Measurements from ENCODE around the gene RASGRP2.

RASGRP2 gene

GRCh38 chr11:64770120-64770519 is 26.2 kb upstream of the RASGRP2 start:
- no peak for DNase-seq (ENCODE audit: low spot score)

- no peak for DNase-seq (ENCODE audit: low spot score)
Measured at GRCh38 chr11:64769283-64769682, 25.3 kb upstream of the RASGRP2 start.

- DNase-seq (ENCODE audit: low spot score) = no peak
Measured at GRCh38 chr11:64768300-64768694, 24.4 kb upstream of the RASGRP2 start.

GRCh38 chr11:64767344-64768299 is 23.7 kb upstream of the RASGRP2 start:
- DNase-seq (ENCODE audit: low spot score) = peak; percentile 48

- no peak for DNase-seq (ENCODE audit: low spot score)
Measured at GRCh38 chr11:64766881-64767280, 22.9 kb upstream of the RASGRP2 start.

- no peak for DNase-seq (ENCODE audit: low spot score)
Measured at GRCh38 chr11:64765851-64766665, 22.1 kb upstream of the RASGRP2 start.

- no peak for DNase-seq (ENCODE audit: low spot score)
Measured at GRCh38 chr11:64765291-64765850, 21.4 kb upstream of the RASGRP2 start.

GRCh38 chr11:64764753-64765152 is 20.8 kb upstream of the RASGRP2 start:
- no peak for DNase-seq (ENCODE audit: low spot score)

- no peak for DNase-seq (ENCODE audit: low spot score)
Measured at GRCh38 chr11:64764040-64764611, 20.2 kb upstream of the RASGRP2 start.

GRCh38 chr11:64763526-64764039 is 19.6 kb upstream of the RASGRP2 start:
- DNase-seq (ENCODE audit: low spot score) = no peak

- no peak for DNase-seq (ENCODE audit: low spot score)
Measured at GRCh38 chr11:64762674-64763525, 19.0 kb upstream of the RASGRP2 start.

GRCh38 chr11:64762277-64762673 is 18.3 kb upstream of the RASGRP2 start:
- DNase-seq (ENCODE audit: low spot score) = no peak

- DNase-seq (ENCODE audit: low spot score) = no peak
Measured at GRCh38 chr11:64760759-64761420, 16.9 kb upstream of the RASGRP2 start.

- DNase-seq (ENCODE audit: low spot score) = no peak
Measured at GRCh38 chr11:64759722-64760719, 16.1 kb upstream of the RASGRP2 start, which contains the start of gene PYGM. TSS of gene PYGM (minus strand) at chr11:64759974. CDS start at chr11:64759898, 76 bp downstream.

- no peak for DNase-seq (ENCODE audit: low spot score)
Measured at GRCh38 chr11:64759131-64759721, 15.3 kb upstream of the RASGRP2 start.

- no peak for DNase-seq (ENCODE audit: low spot score)
Measured at GRCh38 chr11:64758330-64759079, 14.6 kb upstream of the RASGRP2 start.

GRCh38 chr11:64757549-64758329 is 13.8 kb upstream of the RASGRP2 start:
- no peak for DNase-seq (ENCODE audit: low spot score)
